Measurements from ENCODE around the gene BOC.

BOC gene

DNA sequence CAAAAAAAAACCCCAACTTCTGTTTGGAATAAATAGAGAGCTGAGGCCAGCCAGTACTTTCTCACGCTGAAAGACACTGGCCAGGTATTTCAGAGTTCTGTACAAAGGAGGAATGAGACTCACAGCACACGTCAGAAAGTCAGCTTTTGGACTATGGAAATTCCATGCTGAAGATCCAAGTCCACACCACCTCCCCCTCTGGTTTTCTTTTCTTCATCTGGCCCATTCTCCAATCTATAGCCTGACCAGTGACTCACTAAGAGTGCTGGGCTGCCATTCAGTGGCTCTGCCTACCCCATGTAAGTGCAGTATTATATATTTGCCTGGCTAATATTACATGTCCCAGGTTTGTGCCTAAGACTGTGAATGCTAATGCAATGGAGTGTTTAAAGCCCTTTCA is 13.9 kb downstream of the BOC start:
- no peak for DNase-seq (ENCODE audit: low read depth in 2 of 2)

- no peak for DNase-seq (ENCODE audit: low read depth in 2 of 2)
Observed at GRCh38 chr3:113226491-113226890, 15.1 kb downstream of the BOC start.

DNA sequence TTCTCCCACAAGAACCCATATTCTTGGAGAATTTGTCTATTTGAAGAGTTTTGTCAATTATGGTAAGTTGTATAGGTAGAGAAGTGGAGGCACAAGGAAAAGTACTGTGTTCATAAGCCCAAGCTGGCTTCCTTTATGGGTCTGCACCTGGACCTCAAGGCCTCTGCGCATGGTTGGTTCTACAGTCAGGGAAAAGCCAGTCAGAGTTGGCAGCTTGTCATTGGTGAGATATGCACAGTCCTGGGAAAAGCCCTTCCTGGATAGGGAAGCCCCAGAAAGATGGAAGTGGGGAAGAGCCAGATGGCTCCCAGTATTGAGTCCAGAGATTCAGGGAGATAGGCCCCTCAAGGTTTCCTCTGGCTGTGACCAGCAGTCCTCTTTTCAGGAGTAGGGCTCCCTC is 15.8 kb downstream of the BOC start:
- no peak for DNase-seq (ENCODE audit: low read depth in 2 of 2)

- DNase-seq (ENCODE audit: low read depth in 2 of 2) = no peak
Observed at GRCh38 chr3:113228498-113229286, 17.3 kb downstream of the BOC start.

- DNase-seq (ENCODE audit: low read depth in 2 of 2) = no peak
Observed at GRCh38 chr3:113231391-113231790, 20.0 kb downstream of the BOC start.

DNA sequence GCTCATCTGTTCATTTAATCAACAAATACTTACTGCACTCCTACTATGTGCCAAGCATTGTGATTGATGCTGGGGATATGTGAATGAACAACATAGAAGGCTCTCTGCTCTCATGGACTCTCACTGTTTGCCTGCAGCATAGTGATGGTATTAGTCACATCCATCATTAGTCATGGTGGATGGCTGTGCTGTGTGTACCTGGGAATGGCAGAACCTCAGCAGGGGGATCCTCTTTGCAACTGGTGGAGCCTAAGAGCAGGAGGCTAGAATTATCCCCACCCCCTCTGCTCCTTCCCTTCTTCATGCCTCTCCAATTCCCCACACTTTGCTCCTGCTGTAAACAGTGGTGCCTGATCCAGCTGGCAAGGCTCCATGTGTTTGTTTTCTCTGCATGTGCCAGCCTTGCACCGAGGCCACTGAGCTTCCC is 20.5 kb downstream of the BOC start:
- DNase-seq (ENCODE audit: low read depth in 2 of 2) = no peak

DNA sequence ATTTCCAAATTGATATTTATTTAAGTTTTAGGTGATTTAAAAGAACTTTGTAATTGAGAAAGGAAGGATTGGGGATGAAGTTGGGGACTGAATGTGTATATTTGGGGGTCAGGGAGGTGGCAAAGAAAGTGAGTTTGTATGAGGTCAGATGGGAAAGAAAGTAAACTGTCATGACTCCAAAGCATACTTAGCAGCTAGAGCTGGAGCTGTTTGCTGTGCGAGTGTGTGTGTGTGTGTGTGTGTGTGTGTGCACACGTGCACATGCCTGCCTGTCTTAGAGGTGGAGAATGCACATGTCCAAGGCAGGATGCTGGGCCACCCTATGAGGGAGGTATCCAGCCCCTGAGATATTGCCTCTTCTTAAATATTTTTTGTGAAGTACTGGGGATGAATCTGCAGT is 21.0 kb downstream of the BOC start:
- no peak for DNase-seq (ENCODE audit: low read depth in 2 of 2)

DNA sequence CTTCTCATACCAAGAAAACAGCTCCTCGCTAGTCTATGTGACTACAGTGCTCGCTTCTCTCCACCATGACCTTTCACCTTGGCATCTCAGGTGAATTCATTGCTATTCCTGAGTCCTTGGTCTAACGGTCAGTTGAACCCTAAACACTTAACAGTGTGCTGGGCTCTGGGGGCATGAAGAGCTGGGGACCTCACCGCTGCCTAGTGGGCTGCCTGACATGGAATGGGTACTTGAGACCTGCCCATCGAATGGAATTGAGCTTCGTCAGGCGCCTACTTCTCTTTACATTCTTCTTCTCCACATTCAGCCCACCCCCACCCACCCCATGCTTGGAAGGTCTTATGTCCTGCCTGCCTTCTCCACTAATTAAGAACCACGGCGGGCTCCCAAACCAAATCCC is 22.1 kb downstream of the BOC start:
- no peak for DNase-seq (ENCODE audit: low read depth in 2 of 2)

GRCh38 chr3:113234028-113234427 is 22.7 kb downstream of the BOC start:
- no peak for DNase-seq (ENCODE audit: low read depth in 2 of 2)

DNA sequence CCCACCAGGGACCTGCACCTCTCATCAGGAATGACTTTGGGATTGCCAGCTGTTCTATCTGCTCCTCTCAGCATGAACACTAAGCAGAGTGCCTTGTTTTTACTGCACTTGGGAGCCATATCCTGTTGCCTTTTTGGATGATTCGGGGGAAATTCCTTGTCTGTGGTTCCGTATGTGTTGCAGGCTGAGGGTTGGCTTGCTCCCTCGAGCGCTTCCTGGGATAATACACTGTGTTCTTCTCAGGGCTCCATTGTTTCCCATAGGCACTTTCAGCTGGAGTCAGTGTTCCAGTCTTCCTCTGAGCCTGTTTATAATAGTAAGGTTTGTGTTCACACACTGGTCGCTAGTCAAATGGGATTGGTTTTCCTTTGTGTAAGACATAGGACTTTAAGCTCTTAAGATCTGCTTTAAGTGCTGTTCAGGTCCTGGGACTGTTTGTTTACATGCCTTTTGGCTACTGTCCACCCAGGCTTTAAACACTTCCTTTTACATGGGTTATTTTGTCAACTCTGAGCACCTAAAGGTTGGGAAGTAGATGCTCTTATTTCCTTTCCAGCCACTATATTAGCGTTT is 23.4 kb downstream of the BOC start:
- DNase-seq (ENCODE audit: low read depth in 2 of 2) = no peak

GRCh38 chr3:113238503-113238902 is 27.1 kb downstream of the BOC start:
- no peak for DNase-seq (ENCODE audit: low read depth in 2 of 2)

DNA sequence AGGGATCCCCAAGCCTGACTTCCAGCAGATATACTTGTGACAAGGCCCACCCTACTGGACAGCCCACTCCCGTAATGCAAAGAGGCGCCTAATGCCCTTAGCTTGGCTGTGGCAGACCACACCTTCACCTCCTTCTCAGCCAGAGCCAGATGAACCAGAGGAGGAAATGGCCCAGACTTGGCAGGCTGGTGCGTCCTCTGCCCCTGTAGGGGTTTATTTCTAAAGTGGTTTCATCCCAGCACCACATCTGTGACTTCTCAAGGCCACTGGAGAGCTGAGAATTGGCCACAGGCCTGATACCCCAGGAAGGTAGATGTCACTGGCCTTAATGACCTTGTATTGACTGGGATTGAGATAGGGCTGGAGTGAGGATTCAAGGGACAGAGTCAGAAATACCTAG is 29.5 kb downstream of the BOC start:
- no peak for DNase-seq (ENCODE audit: low read depth in 2 of 2)

- no peak for DNase-seq (ENCODE audit: low read depth in 2 of 2)
Observed at GRCh38 chr3:113241292-113242095, 30.1 kb downstream of the BOC start.

GRCh38 chr3:113242096-113242581 is 30.8 kb downstream of the BOC start:
- no peak for DNase-seq (ENCODE audit: low read depth in 2 of 2)

DNA sequence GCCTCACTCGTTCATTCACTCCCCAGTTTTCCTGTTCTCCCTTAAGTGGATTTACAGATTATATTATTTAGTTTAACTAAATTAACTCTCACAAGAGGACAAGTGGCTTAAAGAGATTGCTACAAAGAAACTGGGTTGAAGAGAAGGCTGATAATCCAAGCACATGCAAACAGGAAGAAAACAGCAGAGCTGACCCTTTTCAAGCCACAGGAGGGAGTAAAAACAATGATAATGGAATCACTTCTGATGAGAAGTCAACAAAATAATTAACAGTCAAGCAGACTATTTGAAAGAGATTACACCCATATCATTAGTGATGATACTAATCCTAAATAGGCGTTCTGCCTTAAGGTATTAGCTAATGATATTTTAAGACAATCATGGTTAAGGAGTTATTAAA is 31.7 kb downstream of the BOC start:
- no peak for DNase-seq (ENCODE audit: low read depth in 2 of 2)

- DNase-seq (ENCODE audit: low read depth in 2 of 2) = no peak
Observed at GRCh38 chr3:113243846-113244245, 32.5 kb downstream of the BOC start.

DNA sequence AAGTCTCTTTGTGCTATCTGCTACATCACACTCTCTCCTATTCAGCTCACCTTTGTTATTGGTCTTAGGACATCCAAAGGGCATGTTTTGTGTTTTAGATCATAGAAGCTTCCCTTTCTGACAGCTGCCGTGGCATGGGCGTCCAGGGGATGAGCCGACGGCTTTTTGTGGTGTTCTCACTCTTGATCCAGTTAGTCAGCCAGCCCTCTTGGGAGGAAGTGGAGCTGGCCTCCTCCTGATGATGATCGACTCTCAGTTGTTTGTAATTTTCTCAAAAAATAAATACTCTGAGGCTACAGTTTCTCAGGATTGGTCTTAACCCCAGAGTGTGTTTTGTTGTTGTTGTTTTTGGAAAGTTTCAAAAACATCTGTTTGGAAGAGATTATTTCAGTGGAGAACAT is 34.4 kb downstream of the BOC start:
- no peak for DNase-seq (ENCODE audit: low read depth in 2 of 2)

DNA sequence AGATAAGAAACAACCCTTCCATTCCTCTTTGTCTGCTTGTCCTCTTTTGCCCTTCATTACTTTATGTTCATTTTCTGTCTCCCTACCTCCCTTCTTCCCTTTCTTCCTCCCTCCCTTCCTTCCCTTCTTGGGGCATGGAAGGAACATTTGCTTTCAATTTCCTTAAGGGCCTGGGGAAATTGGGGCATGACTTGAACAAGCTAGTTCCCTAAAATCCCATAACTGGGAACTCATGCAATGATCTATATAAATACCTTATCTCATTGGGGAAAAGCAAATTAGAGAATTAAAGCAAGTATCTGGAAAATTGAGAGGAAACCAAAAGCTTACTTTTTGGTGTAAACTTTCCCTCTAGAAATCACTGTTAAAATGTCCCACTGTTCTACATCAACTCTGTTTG is 35.7 kb downstream of the BOC start:
- DNase-seq (ENCODE audit: low read depth in 2 of 2) = no peak

DNA sequence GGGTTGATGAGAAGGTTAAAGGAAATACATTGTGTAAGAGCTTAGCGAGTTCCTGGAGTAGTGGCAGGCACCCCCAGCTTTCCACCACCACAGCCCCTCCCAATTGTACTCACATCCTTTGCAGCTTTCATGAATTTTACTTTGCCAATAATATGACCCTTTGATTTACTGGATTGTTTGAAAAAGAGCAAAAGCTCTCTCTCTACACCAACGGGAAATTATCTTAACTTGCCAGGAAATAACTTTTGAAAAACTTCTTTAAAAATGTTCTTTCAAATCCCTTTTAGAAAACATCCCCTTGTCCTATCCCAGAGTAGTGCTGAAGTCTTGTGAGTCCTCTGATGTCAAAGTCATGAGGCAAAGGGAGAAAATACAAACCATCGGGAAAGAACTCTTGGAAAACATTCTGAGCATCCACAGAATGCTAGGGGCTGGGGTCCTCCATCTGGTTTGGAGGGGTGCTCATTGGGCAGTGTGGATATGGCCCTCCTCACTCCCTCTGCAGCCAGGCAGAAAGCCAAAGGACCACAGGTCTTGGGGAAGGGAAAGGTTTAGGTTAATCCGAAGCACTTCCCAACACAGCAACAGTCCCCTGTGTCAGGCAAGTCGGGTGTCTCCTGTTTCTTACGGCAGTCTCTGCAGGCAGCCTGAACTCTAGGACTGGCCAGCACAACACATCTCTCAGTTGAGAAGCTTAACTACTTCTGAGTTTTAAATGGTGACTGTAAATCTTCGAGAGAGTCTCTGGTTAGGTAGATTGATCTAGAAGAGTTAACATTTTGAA is 36.5 kb downstream of the BOC start:
- no peak for DNase-seq (ENCODE audit: low read depth in 2 of 2)

DNA sequence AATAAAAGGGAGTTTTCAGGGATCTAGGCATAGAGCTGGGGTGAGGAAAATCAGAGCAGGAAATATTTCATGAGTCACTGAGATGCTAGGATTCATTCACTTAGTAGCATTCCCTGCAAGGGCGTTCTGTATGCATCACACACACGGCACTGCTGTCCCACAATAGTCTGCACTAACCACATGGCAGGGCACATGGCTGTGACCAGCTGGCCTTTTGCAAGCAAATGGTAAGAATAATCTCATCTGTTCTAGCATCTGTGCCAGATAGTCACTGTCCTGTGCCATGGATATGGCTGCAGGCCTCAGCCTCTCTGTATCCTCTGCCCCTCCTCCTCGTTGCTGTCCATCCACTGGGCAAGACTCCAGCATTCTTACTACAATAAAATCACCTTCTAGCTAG is 37.8 kb downstream of the BOC start:
- no peak for DNase-seq (ENCODE audit: low read depth in 2 of 2)

DNA sequence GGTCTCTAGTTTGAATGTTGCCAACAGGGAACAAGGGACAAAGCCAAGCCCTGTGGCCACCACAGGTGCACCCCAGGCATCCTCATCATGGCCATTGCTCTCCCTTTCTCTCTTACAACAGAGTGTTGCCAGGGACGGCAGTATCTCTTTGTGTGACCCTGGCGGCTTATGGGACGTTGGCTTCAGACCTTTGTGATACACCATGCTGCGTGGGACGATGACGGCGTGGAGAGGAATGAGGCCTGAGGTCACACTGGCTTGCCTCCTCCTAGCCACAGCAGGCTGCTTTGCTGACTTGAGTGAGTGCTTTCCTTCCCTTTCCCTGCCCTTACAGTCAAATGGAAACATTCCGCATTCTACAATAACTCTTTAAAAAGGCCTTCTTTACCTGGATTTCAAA is 38.2 kb downstream of the BOC start:
- DNase-seq (ENCODE audit: low read depth in 2 of 2) = no peak

DNA sequence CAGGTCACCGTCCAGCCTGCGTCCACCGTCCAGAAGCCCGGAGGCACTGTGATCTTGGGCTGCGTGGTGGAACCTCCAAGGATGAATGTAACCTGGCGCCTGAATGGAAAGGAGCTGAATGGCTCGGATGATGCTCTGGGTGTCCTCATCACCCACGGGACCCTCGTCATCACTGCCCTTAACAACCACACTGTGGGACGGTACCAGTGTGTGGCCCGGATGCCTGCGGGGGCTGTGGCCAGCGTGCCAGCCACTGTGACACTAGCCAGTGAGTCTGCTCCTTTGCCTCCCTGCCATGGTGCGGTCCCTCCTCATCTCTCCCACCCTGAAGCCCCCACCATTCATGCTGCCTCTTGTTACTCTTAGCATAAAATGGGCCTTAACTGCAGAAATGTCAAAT is 39.2 kb downstream of the BOC start:
- no peak for DNase-seq (ENCODE audit: low read depth in 2 of 2)

Data from stimulated activated CD4-positive, alpha-beta T cell treated with anti-CD3 and anti-CD28 coated beads, Interleukin-1b, Interleukin-23, amount 100 ng/mL, for 1 hour (primary cell).